ENCODE measurements around the gene TAOK2.
"Not testable (repeated sequence)": the region's sequence is repeated elsewhere in the genome, so short reads cannot be mapped to it uniquely, and the experiment has no call there.

The TAOK2 gene

DNA sequence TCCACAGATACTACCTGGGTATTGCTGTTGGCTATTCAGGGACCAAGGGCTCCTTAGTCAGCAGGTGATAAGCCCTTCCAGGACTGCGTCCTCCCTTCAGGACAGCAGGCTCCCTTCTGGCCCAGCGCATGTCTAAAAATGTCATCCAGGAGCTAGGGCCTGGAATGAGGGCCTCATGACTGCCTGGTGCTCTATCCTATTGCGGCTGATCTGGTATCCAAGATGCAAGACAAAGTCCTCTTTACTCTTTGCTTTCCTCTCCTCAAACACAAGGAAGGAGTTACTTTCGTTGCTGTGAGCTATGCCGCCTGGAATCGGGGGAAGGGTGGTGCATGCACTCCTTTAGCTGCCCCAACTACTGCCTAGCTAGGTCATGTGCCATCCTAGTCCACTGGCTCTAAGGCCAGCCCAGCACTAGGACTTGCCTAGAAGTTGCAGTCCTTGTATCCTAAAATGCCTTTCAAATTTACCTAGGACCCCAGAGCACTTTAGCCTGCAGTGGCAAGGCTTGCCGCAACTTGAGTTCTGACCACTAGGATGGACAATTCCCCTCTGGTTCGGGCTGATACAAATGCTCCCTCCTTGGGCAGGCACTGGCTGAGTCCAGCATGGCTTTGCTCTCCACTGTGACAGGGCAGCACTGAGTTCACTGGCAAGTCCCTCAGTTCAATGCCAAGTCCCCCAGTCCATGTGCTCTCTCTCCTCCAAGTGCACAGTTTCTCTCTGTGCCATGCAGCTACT is 21.9 kb upstream of the TAOK2 start:
- Histone ChIP-seq H3K4me2 (ENCODE audit: low read length) (no peak overlapping the region), H3K27ac (ENCODE audit: low read depth, low read length) (no peak overlapping the region), H2AK5ac (ENCODE audit: low read length) (no peak overlapping the region), H2BK120ac (ENCODE audit: low read depth, low read length) (no peak overlapping the region), H2BK15ac (replicated peaks; ENCODE audit: low read depth) (no peak overlapping the region), H3K56ac (ENCODE audit: low read length) (no peak overlapping the region), H4K8ac (ENCODE audit: low read depth, low read length) (no peak overlapping the region), H3K23ac (ENCODE audit: low read length) (no peak overlapping the region), H3K4me1 (ENCODE audit: control insufficient read depth, low read depth, low read length) (no peaks in the 10 kb centered on the region), H3K4ac (ENCODE audit: low read depth, low read length) (no peak overlapping the region), H3K36me3 (ENCODE audit: control insufficient read depth, insufficient read depth, low read length) (no peaks in the 10 kb centered on the region), H3K4me3 (ENCODE audit: low read length) (no peak overlapping the region), H3K79me1 (ENCODE audit: low read length) (no peaks in the 10 kb centered on the region), H3K9ac (ENCODE audit: low read length) (no peak overlapping the region), H3K18ac (ENCODE audit: low read length) (no peak overlapping the region), H2BK5ac (ENCODE audit: low read length) (no peak overlapping the region), H4K5ac (ENCODE audit: low read length) (no peak overlapping the region), H3K27me3 (ENCODE audit: insufficient read depth, low read length, poor library complexity) (no peaks in the 10 kb centered on the region), H3K79me2 (ENCODE audit: control insufficient read depth, insufficient read depth, low read length) (no peaks in the 10 kb centered on the region)
- no CpG with 5 or more reads among the region's 8 CpGs for WGBS (ENCODE audit: extremely low coverage, insufficient coverage, low lambda C conversion rate)
- peak; percentile 18 for DNase-seq

DNA sequence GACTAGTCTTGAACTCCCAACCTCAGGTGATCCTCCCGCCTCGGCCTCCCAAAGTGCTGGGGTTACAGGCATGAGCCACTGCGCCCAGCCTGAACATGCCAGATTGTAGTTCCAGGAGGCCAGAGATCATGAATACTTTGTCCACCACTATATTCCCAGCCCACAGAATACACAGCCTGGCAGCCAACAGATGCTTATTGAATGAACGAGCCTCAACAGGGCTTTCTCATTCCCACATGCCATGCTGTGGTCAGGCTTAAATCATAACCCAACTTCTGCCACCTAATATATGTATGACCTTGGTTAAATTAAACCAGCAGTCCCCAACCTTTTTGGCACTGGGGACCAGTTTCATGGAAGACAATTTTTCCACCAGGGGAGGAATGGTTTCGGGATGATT is 14.9 kb upstream of the TAOK2 start:
- H2BK5ac ChIP-seq (ENCODE audit: low read length) = no peak overlapping the region
- H3K79me1 ChIP-seq (ENCODE audit: low read length) = no peaks in the 10 kb centered on the region
- no peak overlapping the region for H3K4me2 ChIP-seq (ENCODE audit: low read length)
- H3K4me3 ChIP-seq (ENCODE audit: low read length) = no peak overlapping the region
- no peak overlapping the region for H3K56ac ChIP-seq (ENCODE audit: low read length)
- H3K36me3 ChIP-seq (ENCODE audit: control insufficient read depth, insufficient read depth, low read length) = no peaks in the 10 kb centered on the region
- H3K4me1 ChIP-seq (ENCODE audit: control insufficient read depth, low read depth, low read length) = peaks cover 5% of the 10 kb centered on the region
- H4K8ac ChIP-seq (ENCODE audit: low read depth, low read length) = no peak overlapping the region
- no peaks in the 10 kb centered on the region for H3K79me2 ChIP-seq (ENCODE audit: control insufficient read depth, insufficient read depth, low read length)
- H3K23ac ChIP-seq (ENCODE audit: low read length) = no peak overlapping the region
- H3K9ac ChIP-seq (ENCODE audit: low read length) = no peak overlapping the region
- no peak for DNase-seq
- no peaks in the 10 kb centered on the region for H3K27me3 ChIP-seq (ENCODE audit: insufficient read depth, low read length, poor library complexity)
- no CpG with 5 or more reads among the region's 5 CpGs for WGBS (ENCODE audit: extremely low coverage, insufficient coverage, low lambda C conversion rate)
- H3K27ac ChIP-seq (ENCODE audit: low read depth, low read length) = no peak overlapping the region
- no peak overlapping the region for H4K5ac ChIP-seq (ENCODE audit: low read length)
- no peak overlapping the region for H2BK120ac ChIP-seq (ENCODE audit: low read depth, low read length)
- no peak overlapping the region for H3K18ac ChIP-seq (ENCODE audit: low read length)
- H2AK5ac ChIP-seq (ENCODE audit: low read length) = no peak overlapping the region
- no peak overlapping the region for H2BK15ac ChIP-seq (replicated peaks; ENCODE audit: low read depth)
- H3K4ac ChIP-seq (ENCODE audit: low read depth, low read length) = no peak overlapping the region

DNA sequence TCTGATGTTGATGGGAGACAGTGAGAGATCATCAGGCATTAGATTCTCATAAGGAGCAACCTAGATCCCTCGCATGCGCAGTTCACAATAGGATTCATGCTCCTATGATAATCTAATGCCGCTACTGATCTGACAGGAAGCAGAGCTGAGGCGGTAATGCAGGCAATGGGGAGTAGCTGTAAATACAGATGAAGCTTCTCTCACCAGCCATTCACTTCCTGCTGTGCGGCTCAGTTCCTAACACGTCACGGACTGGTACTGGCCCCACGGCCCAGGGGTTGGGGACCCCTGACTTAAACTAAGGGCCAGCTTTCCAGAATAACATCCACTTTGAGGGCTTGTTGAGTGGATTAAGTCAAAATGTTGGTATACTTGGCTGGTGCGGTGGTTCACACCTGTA is 14.4 kb upstream of the TAOK2 start:
- Histone ChIP-seq H3K79me1 (ENCODE audit: low read length) (no peaks in the 10 kb centered on the region), H2AK5ac (ENCODE audit: low read length) (no peak overlapping the region), H2BK120ac (ENCODE audit: low read depth, low read length) (no peak overlapping the region), H4K5ac (ENCODE audit: low read length) (no peak overlapping the region), H3K4ac (ENCODE audit: low read depth, low read length) (no peak overlapping the region), H3K56ac (ENCODE audit: low read length) (no peak overlapping the region), H2BK15ac (replicated peaks; ENCODE audit: low read depth) (no peak overlapping the region), H3K27me3 (ENCODE audit: insufficient read depth, low read length, poor library complexity) (no peaks in the 10 kb centered on the region), H3K36me3 (ENCODE audit: control insufficient read depth, insufficient read depth, low read length) (no peaks in the 10 kb centered on the region), H4K8ac (ENCODE audit: low read depth, low read length) (no peak overlapping the region), H3K18ac (ENCODE audit: low read length) (no peak overlapping the region), H3K27ac (ENCODE audit: low read depth, low read length) (no peak overlapping the region), H3K4me2 (ENCODE audit: low read length) (no peak overlapping the region), H3K4me1 (ENCODE audit: control insufficient read depth, low read depth, low read length) (peaks cover 5% of the 10 kb centered on the region), H3K9ac (ENCODE audit: low read length) (no peak overlapping the region), H3K23ac (ENCODE audit: low read length) (no peak overlapping the region), H3K79me2 (ENCODE audit: control insufficient read depth, insufficient read depth, low read length) (no peaks in the 10 kb centered on the region), H3K4me3 (ENCODE audit: low read length) (no peak overlapping the region), H2BK5ac (ENCODE audit: low read length) (no peak overlapping the region)
- DNase-seq = no peak
- WGBS (ENCODE audit: extremely low coverage, insufficient coverage, low lambda C conversion rate) = no CpG with 5 or more reads among the region's 9 CpGs

DNA sequence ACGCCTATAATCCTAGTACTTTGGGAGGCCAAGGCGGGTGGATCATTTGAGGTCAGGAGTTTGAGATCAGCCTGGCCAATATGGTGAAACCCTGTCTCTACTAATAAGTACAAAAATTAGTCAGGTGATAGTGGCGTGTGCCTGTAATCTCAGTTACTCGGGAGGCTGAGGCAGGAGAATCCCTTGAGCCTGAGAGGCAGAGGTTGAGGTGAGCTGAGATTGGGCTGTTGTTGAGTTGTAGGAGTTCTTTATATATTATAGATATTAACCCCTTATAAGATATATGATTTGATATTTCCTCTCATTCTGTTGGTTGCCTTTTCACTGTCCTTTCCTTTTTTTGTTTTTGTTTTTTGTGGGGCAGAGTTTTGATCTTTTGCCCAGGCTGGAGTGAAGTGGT is 13.8 kb upstream of the TAOK2 start:
- not testable (repeated sequence) for H3K4me1 ChIP-seq (ENCODE audit: control insufficient read depth, low read depth, low read length); H3K27ac ChIP-seq (ENCODE audit: low read depth, low read length); H3K56ac ChIP-seq (ENCODE audit: low read length); H2AK5ac ChIP-seq (ENCODE audit: low read length); H3K79me1 ChIP-seq (ENCODE audit: low read length); H4K5ac ChIP-seq (ENCODE audit: low read length); H3K4ac ChIP-seq (ENCODE audit: low read depth, low read length); H4K8ac ChIP-seq (ENCODE audit: low read depth, low read length); H2BK15ac ChIP-seq (replicated peaks; ENCODE audit: low read depth); H3K18ac ChIP-seq (ENCODE audit: low read length); H3K23ac ChIP-seq (ENCODE audit: low read length); H3K4me2 ChIP-seq (ENCODE audit: low read length); H3K79me2 ChIP-seq (ENCODE audit: control insufficient read depth, insufficient read depth, low read length); H3K9ac ChIP-seq (ENCODE audit: low read length); H2BK120ac ChIP-seq (ENCODE audit: low read depth, low read length); H3K27me3 ChIP-seq (ENCODE audit: insufficient read depth, low read length, poor library complexity); H3K4me3 ChIP-seq (ENCODE audit: low read length); H3K36me3 ChIP-seq (ENCODE audit: control insufficient read depth, insufficient read depth, low read length); H2BK5ac ChIP-seq (ENCODE audit: low read length); DNase-seq
- WGBS (ENCODE audit: extremely low coverage, insufficient coverage, low lambda C conversion rate) = no CpG with 5 or more reads among the region's 4 CpGs

DNA sequence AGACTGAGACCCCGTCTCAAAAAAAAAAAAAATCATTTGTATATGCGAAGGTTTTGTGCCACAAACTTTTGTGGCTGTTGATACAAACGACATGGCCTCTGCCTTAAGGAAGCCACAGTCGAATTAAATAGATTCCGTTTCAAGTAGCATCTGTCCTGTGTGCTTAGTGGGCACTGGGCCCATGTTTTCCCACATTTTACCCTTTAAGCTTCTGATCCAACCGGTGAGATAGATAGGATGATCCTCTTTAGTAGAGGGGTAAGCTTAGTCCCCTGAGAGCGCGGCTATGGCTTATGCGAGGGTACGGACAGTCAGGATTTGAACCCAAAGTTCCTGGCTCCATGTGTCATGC is 12.6 kb upstream of the TAOK2 start:
- no peak overlapping the region for H3K4me3 ChIP-seq (ENCODE audit: low read length)
- no peak overlapping the region for H3K27ac ChIP-seq (ENCODE audit: low read depth, low read length)
- H3K9ac ChIP-seq (ENCODE audit: low read length) = peak overlapping the region; percentile 91
- no CpG with 5 or more reads among the region's 10 CpGs for WGBS (ENCODE audit: extremely low coverage, insufficient coverage, low lambda C conversion rate)
- H2AK5ac ChIP-seq (ENCODE audit: low read length) = no peak overlapping the region
- no peaks in the 10 kb centered on the region for H3K79me2 ChIP-seq (ENCODE audit: control insufficient read depth, insufficient read depth, low read length)
- H2BK120ac ChIP-seq (ENCODE audit: low read depth, low read length) = no peak overlapping the region
- H2BK5ac ChIP-seq (ENCODE audit: low read length) = no peak overlapping the region
- H4K8ac ChIP-seq (ENCODE audit: low read depth, low read length) = no peak overlapping the region
- H3K56ac ChIP-seq (ENCODE audit: low read length) = peak overlapping the region; percentile 94
- no peaks in the 10 kb centered on the region for H3K79me1 ChIP-seq (ENCODE audit: low read length)
- no peak for DNase-seq
- no peak overlapping the region for H3K18ac ChIP-seq (ENCODE audit: low read length)
- H3K4me2 ChIP-seq (ENCODE audit: low read length) = peak overlapping the region; percentile 51
- no peaks in the 10 kb centered on the region for H3K27me3 ChIP-seq (ENCODE audit: insufficient read depth, low read length, poor library complexity)
- no peak overlapping the region for H3K23ac ChIP-seq (ENCODE audit: low read length)
- no peak overlapping the region for H4K5ac ChIP-seq (ENCODE audit: low read length)
- H3K36me3 ChIP-seq (ENCODE audit: control insufficient read depth, insufficient read depth, low read length) = no peaks in the 10 kb centered on the region
- H3K4me1 ChIP-seq (ENCODE audit: control insufficient read depth, low read depth, low read length) = peaks cover 5% of the 10 kb centered on the region
- no peak overlapping the region for H2BK15ac ChIP-seq (replicated peaks; ENCODE audit: low read depth)
- H3K4ac ChIP-seq (ENCODE audit: low read depth, low read length) = no peak overlapping the region

Measured in mesendoderm (in vitro differentiated cells).